NCI-H69 (cell line): ENCODE measurements around the gene AEBP2.
"Not testable (repeated sequence)": the region's sequence is repeated elsewhere in the genome, so short reads cannot be mapped to it uniquely, and the experiment has no call there.

ENCODE experiments used
- DNase-seq: peaks from one replicate; lab custom pipeline; 2025; lab: John Stamatoyannopoulos, UW

The AEBP2 gene, protein sequence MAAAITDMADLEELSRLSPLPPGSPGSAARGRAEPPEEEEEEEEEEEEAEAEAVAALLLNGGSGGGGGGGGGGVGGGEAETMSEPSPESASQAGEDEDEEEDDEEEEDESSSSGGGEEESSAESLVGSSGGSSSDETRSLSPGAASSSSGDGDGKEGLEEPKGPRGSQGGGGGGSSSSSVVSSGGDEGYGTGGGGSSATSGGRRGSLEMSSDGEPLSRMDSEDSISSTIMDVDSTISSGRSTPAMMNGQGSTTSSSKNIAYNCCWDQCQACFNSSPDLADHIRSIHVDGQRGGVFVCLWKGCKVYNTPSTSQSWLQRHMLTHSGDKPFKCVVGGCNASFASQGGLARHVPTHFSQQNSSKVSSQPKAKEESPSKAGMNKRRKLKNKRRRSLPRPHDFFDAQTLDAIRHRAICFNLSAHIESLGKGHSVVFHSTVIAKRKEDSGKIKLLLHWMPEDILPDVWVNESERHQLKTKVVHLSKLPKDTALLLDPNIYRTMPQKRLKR

GRCh38 chr12:19439059-19440018, at the start of gene AEBP2:
Gene AEBP2, plus strand, starts transcription at chr12:19439492. Its CDS starts 208 bp downstream, at chr12:19439700.
- peak; percentile 93 for DNase-seq

- DNase-seq = no peak
Measured at GRCh38 chr12:19390051-19390598, 49.2 kb upstream of the AEBP2 start.

- DNase-seq = not testable (repeated sequence)
Measured at GRCh38 chr12:19392644-19393043, 46.6 kb upstream of the AEBP2 start.

DNA sequence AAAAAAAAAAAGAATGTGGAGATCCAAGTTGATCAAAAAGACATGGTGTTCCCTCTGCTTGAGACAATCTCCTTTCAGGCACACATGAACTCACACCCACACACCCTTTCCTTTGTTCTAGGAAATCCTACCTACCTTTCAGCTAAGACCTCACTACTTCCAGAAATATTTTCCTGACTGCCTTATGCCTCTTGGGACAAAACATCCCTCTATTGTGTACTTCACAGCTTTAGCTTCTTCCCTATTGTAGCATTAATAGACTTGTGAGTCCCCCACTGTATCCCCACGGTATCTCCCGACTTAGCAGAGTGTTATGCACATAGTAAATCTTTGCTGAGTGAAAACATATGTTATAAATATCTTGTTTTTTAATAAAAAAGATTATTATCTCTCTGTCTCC, 44.9 kb upstream of the AEBP2 start:
- DNase-seq = no peak

DNA sequence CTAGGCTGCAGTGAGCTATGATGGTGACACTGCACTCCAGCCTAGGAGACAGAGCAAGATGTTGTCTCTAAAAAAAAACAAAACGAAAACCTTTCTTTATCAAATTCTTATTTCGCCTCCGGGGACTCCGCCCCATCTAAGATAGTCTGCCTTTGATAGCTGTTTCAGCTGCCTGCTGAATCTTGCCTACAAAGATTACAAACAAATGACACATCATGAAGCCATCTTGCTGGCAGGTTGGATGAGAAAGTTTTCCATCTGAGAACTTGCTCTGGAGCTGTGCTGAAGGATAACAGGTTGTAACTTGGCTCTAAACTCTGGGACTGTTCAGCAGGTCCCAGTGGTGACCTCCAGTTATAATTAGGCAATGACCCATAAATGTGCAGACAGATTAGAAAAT, 41.8 kb upstream of the AEBP2 start:
- no peak for DNase-seq

- DNase-seq = no peak
Measured at GRCh38 chr12:19398376-19399363, 40.6 kb upstream of the AEBP2 start.

DNA sequence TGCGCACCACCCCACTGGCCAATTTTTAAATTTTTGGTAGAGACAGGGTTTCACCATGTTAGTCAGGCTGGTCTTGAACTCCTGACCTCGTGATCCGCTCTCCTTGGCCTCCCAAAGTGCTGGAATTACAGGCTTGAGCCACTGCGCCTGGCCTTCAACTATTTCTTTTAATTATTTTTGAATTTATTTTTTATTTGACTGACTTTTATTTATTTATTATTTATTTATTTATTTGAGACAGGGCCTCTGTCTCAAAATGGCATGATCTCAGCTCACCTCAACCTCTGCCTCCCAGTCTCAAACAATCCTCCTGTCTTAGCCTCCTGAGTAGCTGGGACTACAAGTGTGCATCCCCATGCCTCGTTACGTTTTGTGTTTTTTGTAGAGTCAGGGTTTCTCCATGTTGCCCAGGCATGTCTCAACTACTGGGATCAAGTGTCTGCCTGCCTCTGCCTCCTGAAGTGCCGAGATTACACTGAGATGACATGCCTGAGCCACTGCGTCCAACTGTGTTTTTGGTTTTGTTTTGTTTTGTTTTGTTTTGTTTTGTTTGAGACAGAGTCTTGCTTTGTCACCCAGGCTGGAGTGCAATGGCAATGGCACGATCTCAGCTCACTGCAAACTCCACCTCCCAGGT, 38.5 kb upstream of the AEBP2 start:
- not testable (repeated sequence) for DNase-seq

DNA sequence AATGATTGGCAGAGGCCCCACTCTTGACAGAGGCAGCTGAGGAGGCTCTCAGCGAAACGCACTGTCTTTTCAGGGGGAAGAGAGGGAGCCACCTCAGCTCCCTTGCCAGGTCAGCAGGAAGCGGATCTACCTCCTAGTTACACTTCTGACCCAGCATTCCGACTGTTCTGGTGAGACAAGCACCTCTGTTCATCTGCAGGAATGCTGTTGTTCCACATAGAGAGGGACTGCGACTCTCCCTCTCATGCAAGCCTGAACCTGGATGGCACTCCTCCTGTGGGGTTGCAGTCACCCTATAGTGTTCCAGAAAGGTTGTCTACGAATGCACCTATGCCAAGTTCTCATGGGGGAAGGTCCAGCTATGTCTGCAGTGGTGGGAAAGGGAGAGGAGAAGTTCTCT, 37.1 kb upstream of the AEBP2 start:
- no peak for DNase-seq

- DNase-seq = peak; percentile 60
Measured at GRCh38 chr12:19402743-19403431, 36.4 kb upstream of the AEBP2 start.

GRCh38 chr12:19404242-19404880, 34.9 kb upstream of the AEBP2 start:
- DNase-seq = no peak

DNA sequence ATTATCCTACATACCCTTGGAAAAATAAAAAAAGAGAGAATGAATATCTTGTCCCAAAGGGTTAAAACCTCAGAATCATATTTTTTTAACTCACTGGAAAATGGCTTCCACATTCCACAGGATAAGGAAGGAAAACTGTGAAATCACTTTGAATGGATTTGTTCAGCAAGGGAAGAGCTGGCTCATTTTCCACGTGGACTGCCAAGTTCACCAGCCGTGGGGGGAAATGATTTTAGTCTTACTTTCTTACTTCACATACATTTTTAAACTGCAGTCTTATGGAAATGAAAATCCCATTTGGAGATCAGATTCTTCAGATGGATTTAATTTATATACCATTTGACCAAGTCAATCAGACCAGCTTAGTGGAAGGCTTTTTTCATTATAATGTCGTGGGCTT, 29.9 kb upstream of the AEBP2 start:
- no peak for DNase-seq

DNA sequence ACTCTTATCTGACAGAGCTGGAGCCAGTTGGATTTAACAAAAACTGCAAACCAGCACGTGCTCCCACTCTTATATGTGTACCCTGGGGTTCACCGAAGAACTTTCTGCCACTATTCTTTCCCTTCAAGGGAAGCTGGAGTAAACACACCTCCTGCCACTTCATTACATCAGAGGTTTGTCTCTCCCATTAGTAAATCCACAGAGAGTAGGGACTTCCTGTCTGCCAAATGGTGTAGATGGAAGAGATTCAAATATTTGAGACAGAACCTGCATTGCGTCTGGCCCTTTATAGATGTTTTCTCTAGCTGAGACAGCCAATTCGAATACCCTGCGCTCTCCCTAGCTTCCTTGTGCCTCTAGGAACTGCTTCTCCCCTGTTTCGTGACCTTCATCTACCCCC, 29.1 kb upstream of the AEBP2 start:
- DNase-seq = peak; percentile 56

DNA sequence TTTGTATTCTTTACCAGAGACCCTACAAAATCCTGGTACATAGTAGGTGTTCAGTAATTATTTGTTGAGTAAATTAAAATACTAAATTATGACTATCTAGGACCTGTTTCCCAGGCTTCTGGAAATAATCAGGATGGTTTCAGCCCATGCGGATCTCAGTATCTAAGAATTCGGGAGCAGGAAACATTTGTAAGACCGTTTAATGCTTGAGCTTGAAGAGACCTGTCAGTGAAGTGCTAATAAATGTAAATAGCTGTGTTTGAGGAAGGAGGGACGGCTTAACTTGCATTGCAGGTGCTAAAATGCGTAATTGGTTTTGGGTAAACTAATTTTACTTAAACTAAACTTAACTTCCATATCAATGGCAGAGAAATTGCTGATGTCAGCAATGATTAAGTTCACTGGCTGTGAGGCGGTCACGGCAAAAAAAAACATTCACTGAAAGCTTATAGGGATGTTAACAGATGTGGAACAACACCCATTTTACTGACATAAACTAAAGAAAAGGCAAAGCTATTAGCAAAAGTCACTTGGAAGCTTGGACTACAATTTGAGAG, 28.6 kb upstream of the AEBP2 start:
- DNase-seq = no peak

- no peak for DNase-seq
Measured at GRCh38 chr12:19411234-19412204, 27.8 kb upstream of the AEBP2 start.

DNA sequence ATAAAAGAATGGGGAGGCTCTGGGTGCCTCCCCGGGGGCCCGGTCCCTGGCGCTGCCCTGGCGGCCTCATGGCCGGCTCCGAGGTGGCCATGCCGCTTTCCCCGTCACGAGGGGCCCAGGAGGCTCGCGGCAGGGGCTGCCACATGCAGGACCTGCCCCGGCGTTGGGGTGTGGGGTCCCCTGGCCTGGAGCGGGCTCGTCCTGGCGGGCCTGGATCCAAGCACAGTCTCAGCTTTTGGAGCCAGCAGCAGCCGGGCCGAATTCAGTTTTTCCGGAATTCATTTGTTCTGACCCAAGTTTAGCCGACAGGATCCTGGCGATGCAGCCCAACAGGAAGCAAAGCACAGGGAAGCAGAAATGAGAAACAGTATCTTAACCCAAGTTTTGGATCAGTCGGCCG, 26.4 kb upstream of the AEBP2 start:
- no peak for DNase-seq

DNA sequence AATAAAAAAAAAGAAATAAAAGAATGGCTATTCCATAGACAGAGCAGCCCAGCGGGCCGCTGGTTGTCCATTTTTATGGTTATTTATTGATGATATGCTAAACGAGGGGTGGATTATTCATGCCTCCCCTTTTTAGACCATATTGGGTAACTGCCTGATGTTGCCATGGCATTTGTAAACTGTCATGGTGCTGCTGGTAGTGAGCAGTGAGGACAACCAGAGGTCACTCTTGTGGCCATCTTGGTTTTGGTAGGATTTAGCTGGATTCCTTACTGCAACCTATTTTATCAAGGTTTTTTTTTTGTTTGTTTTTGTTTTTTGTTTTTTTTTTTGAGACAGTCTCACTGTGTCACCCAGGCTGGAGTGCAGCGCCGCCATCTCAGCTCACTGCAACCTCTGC, 25.7 kb upstream of the AEBP2 start:
- not testable (repeated sequence) for DNase-seq

DNA sequence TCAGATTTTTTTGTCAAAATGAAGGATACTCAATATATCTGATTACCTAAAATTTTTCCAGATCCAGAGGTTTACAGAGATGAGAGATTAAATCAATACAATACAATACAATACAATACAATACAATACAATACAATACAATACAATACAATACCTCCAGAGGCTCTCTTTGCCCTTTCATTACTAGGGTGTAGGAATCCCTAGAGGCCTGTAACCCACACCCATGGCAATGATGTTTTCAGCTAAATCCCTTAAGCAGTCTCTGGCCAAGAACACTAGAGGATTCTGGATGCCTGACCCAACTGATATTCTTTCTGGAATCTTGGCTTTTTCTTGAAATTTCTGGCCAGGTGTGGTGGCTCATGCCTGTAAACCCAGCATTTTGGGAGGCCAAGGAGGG, 23.7 kb upstream of the AEBP2 start:
- no peak for DNase-seq

DNA sequence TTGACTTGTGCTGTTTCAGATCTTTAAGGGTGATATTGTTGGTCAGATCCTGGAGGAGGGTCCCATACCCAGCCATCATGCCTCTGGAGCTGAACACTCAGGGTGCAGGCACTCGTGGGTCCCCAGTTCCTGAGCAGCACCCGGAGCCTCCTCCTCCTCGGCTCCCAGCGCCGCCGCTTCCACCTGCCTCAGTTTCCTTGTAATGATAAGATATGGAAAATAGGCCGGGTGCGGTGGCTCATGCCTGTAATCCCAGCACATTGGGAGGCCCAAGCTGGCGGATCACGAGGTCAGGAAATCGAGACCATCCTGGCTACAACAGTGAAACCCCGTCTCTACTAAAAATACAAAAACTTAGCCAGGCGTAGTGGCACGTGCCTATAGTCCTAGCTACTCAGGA, 20.2 kb upstream of the AEBP2 start:
- DNase-seq = no peak
